IPS DF 6.9 (cell line): ENCODE results near the gene NAAA.
A peak's percentile ranks its signal among the peaks of the same experiment; 100 is the strongest.
"Not testable (repeated sequence)": the region's sequence is repeated elsewhere in the genome, so short reads cannot be mapped to it uniquely, and the experiment has no call there.

Source experiments
- DNase-seq: peaks from one replicate; pipeline ENCODE4 v3.0.0-alpha.2; 2013; ENCODE audit warnings: low read depth, low spot score
- H3K27ac ChIP-seq: one replicate; pipeline ENCODE4 v1.5.1; 2013; ENCODE audit warnings: low read length, control low read depth
- H3K27me3 ChIP-seq: 2 replicates; pipeline ENCODE4 v1.6.1; 2013; ENCODE audit warnings: mild to moderate bottlenecking, low read length; ENCODE audit not compliant: control insufficient read depth, insufficient read depth
- H3K36me3 ChIP-seq: 2 replicates; pipeline ENCODE4 v1.6.1; 2013; ENCODE audit warnings: low read length; ENCODE audit not compliant: control insufficient read depth, insufficient read depth
- H3K4me1 ChIP-seq: 2 replicates; pipeline ENCODE4 v1.6.1; 2013; ENCODE audit warnings: low read length; ENCODE audit not compliant: control insufficient read depth, insufficient read depth
- H3K4me3 ChIP-seq: 2 replicates; pipeline ENCODE4 v1.5.1; 2013; ENCODE audit warnings: mild to moderate bottlenecking, low read length
- H3K9me3 ChIP-seq: 2 replicates; pipeline ENCODE4 v1.6.1; 2013; ENCODE audit warnings: low read length, inconsistent platforms; ENCODE audit not compliant: control insufficient read depth, insufficient read depth
- WGBS: extraction: QIAGEN DNeasy Blood & Tissue Kit; methylation state at CpG from one replicate; pipeline ENCODE4 v1.1.7; 2013; ENCODE audit warnings: mixed read lengths, missing lambda C conversion rate; ENCODE audit not compliant: insufficient read length, insufficient coverage; 5-methylcytosine and 5-hydroxymethylcytosine counted together

Gene NAAA

GRCh38 chr4:75953509-75953908 lies 12.7 kb upstream of the NAAA start:
- WGBS: no CpG with 5 or more reads among the region's 2 CpGs
- Histone ChIP-seq H3K27me3 (no peaks in the 10 kb centered on the region), H3K36me3 (peaks cover 36% of the 10 kb centered on the region; the same call in 1 of the 2 replicates), H3K27ac (no peak overlapping the region), H3K9me3 (no peaks in the 10 kb centered on the region), H3K4me1 (no peaks in the 10 kb centered on the region), H3K4me3 (no peak overlapping the region)
- DNase-seq: no peak

GRCh38 chr4:75950213-75950815 lies 9.5 kb upstream of the NAAA start:
- Histone ChIP-seq H3K9me3 (no peaks in the 10 kb centered on the region), H3K36me3 (peaks cover 21% of the 10 kb centered on the region; the same call in 1 of the 2 replicates), H3K4me1 (no peaks in the 10 kb centered on the region), H3K27ac (no peak overlapping the region), H3K4me3 (no peak overlapping the region), H3K27me3 (no peaks in the 10 kb centered on the region)
- DNase-seq: no peak
- WGBS: no CpG with 5 or more reads among the region's 3 CpGs

GRCh38 chr4:75948822-75949444 lies 8.1 kb upstream of the NAAA start:
- H3K4me3 ChIP-seq: no peak overlapping the region
- peaks cover 19% of the 10 kb centered on the region; the same call in 1 of the 2 replicates for H3K36me3 ChIP-seq
- no CpG with 5 or more reads among the region's 5 CpGs for WGBS
- no peaks in the 10 kb centered on the region for H3K9me3 ChIP-seq
- no peak for DNase-seq
- no peaks in the 10 kb centered on the region for H3K4me1 ChIP-seq
- no peaks in the 10 kb centered on the region for H3K27me3 ChIP-seq
- H3K27ac ChIP-seq: no peak overlapping the region

GRCh38 chr4:75939890-75940691 lies 722 bp downstream of the NAAA start:
- Histone ChIP-seq H3K9me3 (no peaks in the 10 kb centered on the region), H3K36me3 (no peaks in the 10 kb centered on the region), H3K4me3 (peak overlapping the region; percentile 78), H3K4me1 (no peaks in the 10 kb centered on the region), H3K27me3 (no peaks in the 10 kb centered on the region), H3K27ac (no peak overlapping the region)
- no peak for DNase-seq
- no CpG with 5 or more reads among the region's 67 CpGs for WGBS

- H3K9me3 ChIP-seq: no peaks in the 10 kb centered on the region
- no peaks in the 10 kb centered on the region for H3K27me3 ChIP-seq
- no peaks in the 10 kb centered on the region for H3K36me3 ChIP-seq
- H3K4me3 ChIP-seq: no peak overlapping the region
- H3K27ac ChIP-seq: no peak overlapping the region
- no peaks in the 10 kb centered on the region for H3K4me1 ChIP-seq
- no CpG with 5 or more reads among the region's 1 CpG for WGBS
- DNase-seq: no peak
These were observed 5.2 kb downstream of the NAAA start for GRCh38 chr4:75935628-75936027.

GRCh38 chr4:75930152-75930551 lies 10.7 kb downstream of the NAAA start:
- no peak for DNase-seq
- Histone ChIP-seq H3K27me3 (no peaks in the 10 kb centered on the region), H3K9me3 (no peaks in the 10 kb centered on the region), H3K27ac (no peak overlapping the region), H3K4me1 (no peaks in the 10 kb centered on the region), H3K4me3 (no peak overlapping the region), H3K36me3 (no peaks in the 10 kb centered on the region)
- WGBS: no CpG with 5 or more reads among the region's 3 CpGs

- not testable (repeated sequence) for H3K4me3 ChIP-seq, H3K27me3 ChIP-seq, H3K4me1 ChIP-seq, DNase-seq, H3K9me3 ChIP-seq, H3K27ac ChIP-seq, H3K36me3 ChIP-seq
- no CpG with 5 or more reads among the region's 11 CpGs for WGBS
These were observed 15.9 kb downstream of the NAAA start for GRCh38 chr4:75924916-75925315.

- no peaks in the 10 kb centered on the region for H3K27me3 ChIP-seq
- H3K27ac ChIP-seq: no peak overlapping the region
- H3K9me3 ChIP-seq: no peaks in the 10 kb centered on the region
- no CpG with 5 or more reads among the region's 5 CpGs for WGBS
- DNase-seq: no peak
- H3K4me1 ChIP-seq: no peaks in the 10 kb centered on the region
- H3K36me3 ChIP-seq: peaks cover 3% of the 10 kb centered on the region; the same call in 1 of the 2 replicates
- H3K4me3 ChIP-seq: no peak overlapping the region
These were observed 16.4 kb downstream of the NAAA start for GRCh38 chr4:75924309-75924827.

- no CpG with 5 or more reads among the region's 1 CpG for WGBS
- H3K27ac ChIP-seq: no peak overlapping the region
- no peaks in the 10 kb centered on the region for H3K9me3 ChIP-seq
- DNase-seq: no peak
- H3K36me3 ChIP-seq: peaks cover 3% of the 10 kb centered on the region; the same call in 1 of the 2 replicates
- no peaks in the 10 kb centered on the region for H3K27me3 ChIP-seq
- no peak overlapping the region for H3K4me3 ChIP-seq
- no peaks in the 10 kb centered on the region for H3K4me1 ChIP-seq
These were observed 18.2 kb downstream of the NAAA start for GRCh38 chr4:75922588-75922987.

- Histone ChIP-seq H3K4me3 (no peak overlapping the region), H3K27ac (no peak overlapping the region), H3K36me3 (peaks cover 3% of the 10 kb centered on the region; the same call in 1 of the 2 replicates), H3K27me3 (no peaks in the 10 kb centered on the region), H3K9me3 (no peaks in the 10 kb centered on the region), H3K4me1 (no peaks in the 10 kb centered on the region)
- no peak for DNase-seq
- no CpG with 5 or more reads among the region's 2 CpGs for WGBS
These were observed 18.9 kb downstream of the NAAA start for GRCh38 chr4:75921910-75922309.
